ENCODE results near the gene GPR4.

DNA sequence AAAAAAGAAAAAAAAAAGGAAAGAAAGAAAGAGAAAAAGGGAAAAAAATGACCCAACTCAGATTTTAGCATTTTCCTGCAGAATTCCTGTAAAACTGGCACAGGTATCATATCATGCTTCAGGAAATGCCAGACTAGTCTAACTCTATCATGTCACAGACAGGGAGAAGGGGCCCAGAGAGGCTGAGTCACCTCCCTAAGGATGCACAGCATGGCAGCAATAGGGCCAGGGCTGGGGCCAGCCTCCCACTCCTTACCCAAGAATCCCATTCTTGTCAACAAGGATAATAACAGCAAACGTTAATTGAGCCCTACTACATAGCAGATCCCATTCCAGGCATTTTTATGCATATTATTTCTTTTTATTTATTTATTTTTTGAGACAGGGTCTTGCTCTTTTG lies 8.5 kb downstream of the GPR4 start:
- TF ChIP-seq, protein P1, sequence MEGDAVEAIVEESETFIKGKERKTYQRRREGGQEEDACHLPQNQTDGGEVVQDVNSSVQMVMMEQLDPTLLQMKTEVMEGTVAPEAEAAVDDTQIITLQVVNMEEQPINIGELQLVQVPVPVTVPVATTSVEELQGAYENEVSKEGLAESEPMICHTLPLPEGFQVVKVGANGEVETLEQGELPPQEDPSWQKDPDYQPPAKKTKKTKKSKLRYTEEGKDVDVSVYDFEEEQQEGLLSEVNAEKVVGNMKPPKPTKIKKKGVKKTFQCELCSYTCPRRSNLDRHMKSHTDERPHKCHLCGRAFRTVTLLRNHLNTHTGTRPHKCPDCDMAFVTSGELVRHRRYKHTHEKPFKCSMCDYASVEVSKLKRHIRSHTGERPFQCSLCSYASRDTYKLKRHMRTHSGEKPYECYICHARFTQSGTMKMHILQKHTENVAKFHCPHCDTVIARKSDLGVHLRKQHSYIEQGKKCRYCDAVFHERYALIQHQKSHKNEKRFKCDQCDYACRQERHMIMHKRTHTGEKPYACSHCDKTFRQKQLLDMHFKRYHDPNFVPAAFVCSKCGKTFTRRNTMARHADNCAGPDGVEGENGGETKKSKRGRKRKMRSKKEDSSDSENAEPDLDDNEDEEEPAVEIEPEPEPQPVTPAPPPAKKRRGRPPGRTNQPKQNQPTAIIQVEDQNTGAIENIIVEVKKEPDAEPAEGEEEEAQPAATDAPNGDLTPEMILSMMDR (IDR thresholded peaks at IDR 0.05), result no peak
- no peak for TF ChIP-seq POLR2A (IDR thresholded peaks at IDR 0.05)
- TF ChIP-seq POLR2AphosphoS5 (IDR thresholded peaks at IDR 0.05), result no peak

All from breast epithelium (tissue), 3 donors.